Osteocyte (in vitro differentiated cells): ENCODE data around the gene NDST1. TPM values are rescaled to one million over a fixed set of nuclear protein-coding genes. Genes with fewer than 3 reads are reported as not detected.

Experiments used
- DNase-seq: peaks from one replicate; pipeline ENCODE4 v3.0.0; 2021; ENCODE audit warnings: mixed read lengths; ENCODE audit not compliant: unreplicated experiment; ENCODE audit errors: extremely low spot score
- H3K27ac Mint-ChIP-seq: one replicate; pipeline ENCODE4 v1.8.0; 2021; ENCODE audit warnings: mild to moderate bottlenecking, mixed read lengths; ENCODE audit not compliant: unreplicated experiment
- H3K27me3 Mint-ChIP-seq: one replicate; pipeline ENCODE4 v1.8.0; 2021; ENCODE audit warnings: mixed read lengths; ENCODE audit not compliant: unreplicated experiment
- H3K36me3 Mint-ChIP-seq: one replicate; pipeline ENCODE4 v1.8.0; 2021; ENCODE audit warnings: mixed read lengths; ENCODE audit not compliant: unreplicated experiment
- H3K4me1 Mint-ChIP-seq: one replicate; pipeline ENCODE4 v1.8.0; 2021; ENCODE audit warnings: mixed read lengths; ENCODE audit not compliant: unreplicated experiment
- H3K4me3 Mint-ChIP-seq: one replicate; pipeline ENCODE4 v1.8.0; 2021; ENCODE audit warnings: mild to moderate bottlenecking, moderate library complexity, mixed read lengths; ENCODE audit not compliant: unreplicated experiment
- H3K9me3 Mint-ChIP-seq: one replicate; pipeline ENCODE4 v1.8.0; 2021; ENCODE audit warnings: mixed read lengths; ENCODE audit not compliant: unreplicated experiment
- total RNA-seq: library from RNA; stranded (reverse); gene quantifications from 2 replicates; pipeline ENCODE4 v1.2.1, GENCODE V29; 2021
- TF ChIP-seq, protein P1 (sequence below): fragments of 200-600 bp; sonication (generic); IDR thresholded peaks from 2 replicates; pipeline ENCODE4 v1.5.0; 2021; ENCODE audit warnings: antibody characterized with exemption, mild to moderate bottlenecking, moderate library complexity

The NDST1 gene
- total RNA-seq, 1 donor from 2014 or later: 110 TPM

DNA sequence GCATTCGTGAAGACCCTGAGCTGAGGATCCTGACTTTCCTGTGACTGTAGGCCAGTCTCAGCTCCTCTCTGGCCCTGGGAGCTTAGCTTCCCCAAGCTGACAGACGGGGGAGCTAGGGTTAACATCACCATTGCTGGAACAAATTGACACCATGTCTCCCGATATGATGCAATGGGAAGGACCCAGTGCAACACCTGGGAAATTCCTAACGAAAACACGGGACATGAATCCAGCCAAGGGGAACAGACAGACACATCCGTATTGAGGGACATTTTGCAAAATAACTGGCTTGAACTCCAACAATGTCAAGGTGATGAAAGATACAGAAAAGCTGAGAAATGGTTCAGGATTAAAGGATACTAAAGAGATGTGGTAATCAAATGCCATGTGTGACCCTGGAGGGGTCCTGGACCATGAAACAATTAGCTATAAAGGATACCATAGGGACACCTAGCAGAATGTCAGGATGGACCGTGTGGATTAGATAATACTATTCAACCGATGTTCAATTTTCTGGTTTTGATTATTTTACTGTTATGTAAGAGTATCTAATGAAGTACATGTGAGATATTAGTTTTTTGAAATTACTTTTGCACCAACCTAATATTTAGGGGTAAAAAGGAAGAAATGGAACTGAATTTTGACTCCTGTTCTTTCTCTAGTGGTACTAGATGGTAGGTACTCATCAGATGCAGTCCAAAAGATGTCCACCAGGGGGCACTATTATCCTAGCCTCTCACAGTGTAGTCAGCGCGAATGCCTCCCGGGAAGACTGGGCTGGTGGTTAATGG lies 52.7 kb downstream of the NDST1 start:
- peak; percentile 93 for DNase-seq
- peaks cover 2% of the 10 kb centered on the region for H3K36me3 Mint-ChIP-seq
- H3K4me1 Mint-ChIP-seq: peaks cover 29% of the 10 kb centered on the region
- H3K4me3 Mint-ChIP-seq: no peak overlapping the region
- H3K27me3 Mint-ChIP-seq: no peaks in the 10 kb centered on the region
- TF ChIP-seq, protein P1, sequence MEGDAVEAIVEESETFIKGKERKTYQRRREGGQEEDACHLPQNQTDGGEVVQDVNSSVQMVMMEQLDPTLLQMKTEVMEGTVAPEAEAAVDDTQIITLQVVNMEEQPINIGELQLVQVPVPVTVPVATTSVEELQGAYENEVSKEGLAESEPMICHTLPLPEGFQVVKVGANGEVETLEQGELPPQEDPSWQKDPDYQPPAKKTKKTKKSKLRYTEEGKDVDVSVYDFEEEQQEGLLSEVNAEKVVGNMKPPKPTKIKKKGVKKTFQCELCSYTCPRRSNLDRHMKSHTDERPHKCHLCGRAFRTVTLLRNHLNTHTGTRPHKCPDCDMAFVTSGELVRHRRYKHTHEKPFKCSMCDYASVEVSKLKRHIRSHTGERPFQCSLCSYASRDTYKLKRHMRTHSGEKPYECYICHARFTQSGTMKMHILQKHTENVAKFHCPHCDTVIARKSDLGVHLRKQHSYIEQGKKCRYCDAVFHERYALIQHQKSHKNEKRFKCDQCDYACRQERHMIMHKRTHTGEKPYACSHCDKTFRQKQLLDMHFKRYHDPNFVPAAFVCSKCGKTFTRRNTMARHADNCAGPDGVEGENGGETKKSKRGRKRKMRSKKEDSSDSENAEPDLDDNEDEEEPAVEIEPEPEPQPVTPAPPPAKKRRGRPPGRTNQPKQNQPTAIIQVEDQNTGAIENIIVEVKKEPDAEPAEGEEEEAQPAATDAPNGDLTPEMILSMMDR: peak; percentile 89
- H3K27ac Mint-ChIP-seq: peak overlapping the region; percentile 75
- peaks cover 5% of the 10 kb centered on the region for H3K9me3 Mint-ChIP-seq

DNA sequence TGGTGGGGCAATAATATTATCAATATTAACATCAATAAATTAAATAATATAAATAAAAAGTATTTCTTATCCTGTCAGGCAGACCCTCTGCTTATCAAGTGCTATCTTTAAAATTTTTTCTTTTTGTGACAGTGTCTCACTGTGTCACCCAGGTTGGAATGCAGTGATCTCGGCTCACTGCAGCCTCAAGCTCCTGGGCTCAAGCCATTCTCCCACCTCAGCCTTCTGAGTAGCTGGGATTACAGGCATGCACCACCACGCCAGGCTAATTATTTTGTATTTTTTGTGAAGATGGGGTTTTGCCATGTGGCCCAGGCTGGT lies 53.2 kb downstream of the NDST1 start:
- no peaks in the 10 kb centered on the region for H3K27me3 Mint-ChIP-seq
- TF ChIP-seq, protein P1: no peak
- H3K36me3 Mint-ChIP-seq: peaks cover 2% of the 10 kb centered on the region
- H3K4me1 Mint-ChIP-seq: peaks cover 29% of the 10 kb centered on the region
- H3K27ac Mint-ChIP-seq: no peak overlapping the region
- no peak overlapping the region for H3K4me3 Mint-ChIP-seq
- DNase-seq: no peak
- H3K9me3 Mint-ChIP-seq: peaks cover 5% of the 10 kb centered on the region

DNA sequence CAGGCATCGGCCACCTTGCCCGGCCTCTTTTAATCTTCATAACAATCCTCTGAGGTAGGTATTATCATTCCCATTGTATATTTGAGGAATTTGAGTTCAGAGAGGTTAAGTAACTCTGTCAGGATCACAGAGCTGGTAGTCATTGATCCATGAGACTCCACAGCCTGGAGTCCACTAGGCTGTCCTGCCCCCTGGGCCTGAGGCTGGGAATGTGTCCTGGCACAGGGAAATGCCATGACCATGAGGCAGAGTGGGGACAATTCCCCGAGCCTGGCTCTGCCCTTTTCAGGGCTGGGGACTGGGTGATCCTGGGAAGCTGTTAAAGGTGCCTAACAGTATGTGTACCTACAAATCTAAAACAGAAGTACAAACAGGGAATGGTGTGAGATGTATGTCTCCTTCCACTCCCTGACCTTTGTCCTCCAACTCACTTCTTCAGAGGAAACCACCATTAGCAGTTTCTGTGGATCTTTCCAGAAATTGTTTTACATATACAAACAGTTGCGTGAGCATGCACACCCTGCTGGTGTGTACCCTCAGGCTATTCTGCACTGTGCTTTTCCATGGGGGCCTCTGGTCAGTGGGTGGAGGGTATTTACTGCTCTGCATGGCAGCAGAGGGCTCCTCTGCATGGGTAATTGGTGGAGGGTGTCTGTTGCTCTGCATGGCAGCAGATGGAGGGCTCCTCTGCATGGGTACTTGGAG lies 53.8 kb downstream of the NDST1 start:
- Mint-ChIP-seq H3K36me3 (peaks cover under 1% of the 10 kb centered on the region), H3K4me3 (no peak overlapping the region), H3K4me1 (peaks cover 25% of the 10 kb centered on the region), H3K27ac (no peak overlapping the region), H3K27me3 (no peaks in the 10 kb centered on the region), H3K9me3 (peaks cover 5% of the 10 kb centered on the region)
- DNase-seq: no peak
- TF ChIP-seq, protein P1: no peak

DNA sequence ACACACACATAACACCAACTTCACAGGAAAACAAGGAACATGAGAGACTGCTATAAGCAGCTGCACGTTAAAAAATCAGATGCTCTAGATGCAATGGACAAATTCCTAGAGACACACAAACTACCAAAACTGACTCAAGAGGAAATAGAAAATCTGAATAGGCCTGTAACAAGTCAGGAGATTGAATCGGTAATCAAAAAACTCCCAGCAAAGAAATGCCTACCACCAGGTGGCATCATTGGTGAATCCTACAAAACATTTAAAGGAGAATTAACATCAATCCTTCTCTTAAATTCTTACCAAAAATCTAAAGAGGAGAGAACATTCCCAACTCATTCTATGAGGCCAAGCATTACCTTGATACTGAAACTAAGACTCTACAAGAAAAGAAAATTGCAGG lies 54.9 kb downstream of the NDST1 start:
- H3K4me3 Mint-ChIP-seq: no peak overlapping the region
- DNase-seq: no peak
- H3K27me3 Mint-ChIP-seq: no peaks in the 10 kb centered on the region
- TF ChIP-seq, protein P1: peak; percentile 62
- no peaks in the 10 kb centered on the region for H3K36me3 Mint-ChIP-seq
- peaks cover 5% of the 10 kb centered on the region for H3K9me3 Mint-ChIP-seq
- H3K4me1 Mint-ChIP-seq: peaks cover 23% of the 10 kb centered on the region
- no peak overlapping the region for H3K27ac Mint-ChIP-seq

DNA sequence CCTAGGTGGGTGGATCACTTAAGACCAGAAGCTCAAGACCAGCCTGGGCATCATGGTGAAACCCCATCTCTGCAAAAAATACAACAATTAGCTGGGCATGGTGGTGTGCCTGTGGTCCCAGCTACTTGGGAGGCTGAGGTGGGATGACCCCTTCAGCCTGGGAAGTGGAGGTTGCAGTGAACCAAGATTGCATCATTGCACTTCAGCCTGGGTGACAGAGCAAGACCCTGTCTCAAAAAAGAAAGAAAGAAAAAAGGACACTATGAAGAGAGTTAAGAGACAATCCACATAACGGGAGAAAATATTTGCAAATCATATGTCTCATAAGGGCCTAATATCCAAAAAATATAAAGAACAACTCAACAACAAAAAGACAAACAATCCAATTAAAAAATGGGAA lies 57.9 kb downstream of the NDST1 start:
- no peak overlapping the region for H3K27ac Mint-ChIP-seq
- peaks cover 16% of the 10 kb centered on the region for H3K4me1 Mint-ChIP-seq
- H3K27me3 Mint-ChIP-seq: no peaks in the 10 kb centered on the region
- H3K9me3 Mint-ChIP-seq: peaks cover 5% of the 10 kb centered on the region
- TF ChIP-seq, protein P1: no peak
- H3K4me3 Mint-ChIP-seq: no peak overlapping the region
- no peaks in the 10 kb centered on the region for H3K36me3 Mint-ChIP-seq
- DNase-seq: no peak
